ENCODE results near the gene DRC1.

Gene DRC1

DNA sequence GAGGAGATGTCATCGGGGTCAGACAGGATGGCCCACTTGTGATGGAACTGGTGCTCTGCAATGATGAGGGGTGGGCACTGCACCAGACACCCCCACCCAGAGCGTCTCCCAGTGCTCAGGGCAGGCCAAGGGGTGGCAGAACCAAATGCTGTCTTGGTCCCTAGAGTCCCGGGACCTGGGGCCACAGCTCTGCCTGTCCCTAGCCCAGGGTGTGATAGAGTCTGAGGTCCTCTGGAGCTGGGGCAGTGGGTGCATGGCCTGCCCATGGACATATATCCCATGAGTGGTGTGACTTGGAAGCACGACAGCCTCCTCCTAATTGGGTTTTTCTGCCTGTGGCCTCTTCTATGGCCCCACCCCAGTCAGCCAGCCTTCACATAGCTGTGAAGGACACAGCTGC is 82.9 kb downstream of the DRC1 start:
- intact Hi-C loops (cut with micrococcal nuclease): no loop called here
- no peaks in the 10 kb centered on the region for H3K9me3 Mint-ChIP-seq
- no peak overlapping the region for H3K4me3 Mint-ChIP-seq
- H3K27me3 Mint-ChIP-seq: no peaks in the 10 kb centered on the region
- no peaks in the 10 kb centered on the region for H3K4me1 Mint-ChIP-seq (ENCODE audit: low read depth)
- H3K36me3 Mint-ChIP-seq (ENCODE audit: low read depth): no peaks in the 10 kb centered on the region
- no peak overlapping the region for H3K27ac Mint-ChIP-seq

DNA sequence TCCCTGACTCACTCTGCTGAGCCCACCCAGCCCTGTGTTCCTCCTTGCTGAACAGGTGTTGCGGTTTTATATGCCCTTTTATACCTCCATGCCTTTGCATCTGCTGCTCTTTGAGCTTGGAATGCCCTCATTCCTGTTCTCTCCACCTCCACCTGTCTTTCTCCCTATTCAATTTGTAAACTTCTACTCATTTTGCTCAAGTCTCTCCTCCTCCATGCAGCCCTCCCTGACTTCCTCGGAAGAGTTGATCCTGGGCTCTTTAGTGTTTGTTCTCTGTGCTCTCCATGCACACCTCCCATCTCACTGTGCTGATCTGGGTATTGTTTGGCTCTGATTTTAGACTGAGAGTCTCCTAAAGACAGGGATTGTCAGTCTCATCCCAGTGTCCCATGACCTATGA is 83.4 kb downstream of the DRC1 start:
- Mint-ChIP-seq H3K4me1 (ENCODE audit: low read depth) (no peaks in the 10 kb centered on the region), H3K27me3 (no peaks in the 10 kb centered on the region)
- intact Hi-C loops (cut with micrococcal nuclease): no loop called here

DNA sequence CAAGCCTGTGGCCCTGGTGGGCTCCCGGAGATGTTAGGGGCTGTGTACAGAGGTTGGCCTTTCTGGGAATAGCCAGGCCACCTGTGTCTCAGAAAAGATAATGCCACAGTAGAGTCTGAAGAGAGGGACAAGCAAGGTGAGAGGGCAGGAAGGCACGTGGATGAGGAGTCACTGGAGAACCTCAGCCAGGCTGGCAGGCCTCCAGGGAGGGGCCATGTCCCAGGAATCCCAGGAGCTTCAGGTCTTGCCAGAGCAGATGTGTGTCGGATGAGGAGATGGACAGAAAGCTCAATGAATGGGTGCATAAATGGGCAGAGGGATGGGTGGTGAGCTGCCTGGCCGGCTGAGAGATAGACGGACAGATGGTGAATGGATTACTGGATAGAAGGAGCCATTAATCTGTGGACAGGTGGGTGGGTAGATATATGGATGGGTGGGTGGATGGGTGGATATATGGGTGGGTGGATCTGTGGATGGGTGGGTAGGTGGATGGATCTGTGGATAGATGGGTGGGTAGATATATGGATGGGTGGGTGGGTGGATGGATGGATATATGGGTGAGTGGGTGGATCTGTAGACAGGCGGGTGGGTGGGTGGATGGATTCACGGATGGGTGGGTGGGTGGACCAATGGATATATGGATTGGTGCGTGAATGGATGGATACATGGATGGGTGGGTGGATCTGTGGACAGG is 84.2 kb downstream of the DRC1 start:
- no peaks in the 10 kb centered on the region for H3K9me3 Mint-ChIP-seq
- no peak overlapping the region for H3K4me3 Mint-ChIP-seq
- no peaks in the 10 kb centered on the region for H3K36me3 Mint-ChIP-seq (ENCODE audit: low read depth)
- intact Hi-C loops (cut with micrococcal nuclease): no loop called here
- H3K27me3 Mint-ChIP-seq: no peaks in the 10 kb centered on the region
- no peak overlapping the region for H3K27ac Mint-ChIP-seq
- H3K4me1 Mint-ChIP-seq (ENCODE audit: low read depth): no peaks in the 10 kb centered on the region

More for the DNA sequence above, 83.4 kb downstream of the DRC1 start:
- no peak overlapping the region for H3K27ac Mint-ChIP-seq
- no peaks in the 10 kb centered on the region for H3K9me3 Mint-ChIP-seq
- no peak overlapping the region for H3K4me3 Mint-ChIP-seq
- H3K36me3 Mint-ChIP-seq (ENCODE audit: low read depth): no peaks in the 10 kb centered on the region

DNA sequence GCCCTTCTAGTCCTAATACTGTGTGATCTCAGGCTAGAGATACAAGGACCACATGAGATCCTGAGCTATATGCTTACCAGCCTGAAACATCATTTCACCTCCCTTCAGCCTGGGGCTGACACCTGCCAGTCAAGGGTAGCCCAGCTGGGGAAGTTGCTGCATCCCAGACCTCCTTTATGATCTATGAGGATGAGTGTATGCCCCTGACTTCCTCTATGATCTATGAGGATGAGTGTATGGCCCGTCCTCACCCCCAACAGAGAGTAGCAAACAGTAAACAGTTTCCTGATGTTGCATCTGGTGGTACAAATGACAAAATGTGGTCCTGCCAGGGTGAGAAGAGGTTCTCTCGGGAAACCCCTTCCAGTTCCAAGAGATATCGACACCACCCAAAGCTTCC is 85.1 kb downstream of the DRC1 start:
- no peak overlapping the region for H3K4me3 Mint-ChIP-seq
- intact Hi-C loops (cut with micrococcal nuclease): no loop called here
- H3K4me1 Mint-ChIP-seq (ENCODE audit: low read depth): no peaks in the 10 kb centered on the region
- H3K27ac Mint-ChIP-seq: no peak overlapping the region
- H3K36me3 Mint-ChIP-seq (ENCODE audit: low read depth): no peaks in the 10 kb centered on the region
- no peaks in the 10 kb centered on the region for H3K27me3 Mint-ChIP-seq
- no peaks in the 10 kb centered on the region for H3K9me3 Mint-ChIP-seq

DNA sequence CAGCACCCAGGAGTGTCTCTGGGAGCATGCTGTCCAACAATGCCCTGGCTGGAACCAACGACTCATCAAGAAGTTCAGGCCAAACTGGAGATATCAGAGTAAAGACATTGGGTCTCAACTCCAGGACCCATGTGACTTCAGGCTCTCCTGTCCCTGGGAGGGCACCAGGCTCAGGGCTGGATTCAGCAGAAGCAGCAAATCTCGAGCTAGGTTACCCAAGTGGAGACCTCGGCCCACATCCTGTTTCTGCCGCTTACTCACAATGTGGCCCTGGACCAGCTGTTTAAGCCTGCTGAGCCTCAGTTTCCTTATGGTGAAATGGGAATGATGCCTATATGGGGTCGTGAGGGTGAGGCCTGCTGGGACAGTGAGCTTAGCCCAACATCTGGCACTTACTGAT is 85.5 kb downstream of the DRC1 start:
- Mint-ChIP-seq H3K9me3 (no peaks in the 10 kb centered on the region), H3K27me3 (no peaks in the 10 kb centered on the region), H3K4me3 (no peak overlapping the region), H3K27ac (no peak overlapping the region), H3K4me1 (ENCODE audit: low read depth) (no peaks in the 10 kb centered on the region), H3K36me3 (ENCODE audit: low read depth) (no peaks in the 10 kb centered on the region)
- intact Hi-C loops (cut with micrococcal nuclease): no loop called here

DNA sequence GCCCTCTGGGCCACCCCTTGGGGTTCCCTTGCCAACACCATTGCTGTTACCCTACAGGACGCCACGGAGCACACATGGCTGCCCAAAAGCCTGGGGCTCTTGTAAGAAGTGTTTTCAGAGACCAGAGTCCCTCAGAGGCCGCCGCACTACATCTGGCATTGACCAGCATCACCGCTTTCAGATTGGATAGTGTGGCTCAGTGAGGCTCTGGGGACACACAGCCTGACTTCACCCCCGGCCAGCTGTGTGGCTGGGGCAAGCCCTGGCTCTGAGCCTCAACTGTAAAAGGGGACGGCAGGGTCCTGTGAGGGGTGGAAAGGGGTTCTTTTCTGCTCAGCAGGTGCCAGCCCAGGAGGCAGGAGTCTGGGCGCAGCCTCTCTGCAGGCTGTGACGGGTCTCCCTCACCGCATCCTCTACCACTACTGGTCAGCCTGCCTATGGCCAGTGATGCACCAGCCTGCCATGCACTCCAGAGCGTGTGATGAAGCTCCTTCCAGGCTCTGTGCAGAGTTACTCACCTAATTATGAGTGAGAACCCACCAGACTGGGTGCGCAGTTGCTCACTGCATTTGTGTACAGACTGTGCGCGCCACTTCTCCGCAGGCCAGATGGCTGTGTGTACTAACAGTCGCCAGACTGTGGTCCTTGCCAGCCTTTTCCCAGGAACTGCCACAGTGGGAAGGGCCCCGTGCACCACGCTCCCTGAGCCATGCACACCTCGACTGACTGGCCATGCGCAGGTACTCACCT is 86.9 kb downstream of the DRC1 start:
- Mint-ChIP-seq H3K27ac (no peak overlapping the region), H3K36me3 (ENCODE audit: low read depth) (no peaks in the 10 kb centered on the region), H3K27me3 (no peaks in the 10 kb centered on the region), H3K4me1 (ENCODE audit: low read depth) (no peaks in the 10 kb centered on the region), H3K4me3 (no peak overlapping the region), H3K9me3 (no peaks in the 10 kb centered on the region)
- intact Hi-C loops (cut with micrococcal nuclease): no loop called here

DNA sequence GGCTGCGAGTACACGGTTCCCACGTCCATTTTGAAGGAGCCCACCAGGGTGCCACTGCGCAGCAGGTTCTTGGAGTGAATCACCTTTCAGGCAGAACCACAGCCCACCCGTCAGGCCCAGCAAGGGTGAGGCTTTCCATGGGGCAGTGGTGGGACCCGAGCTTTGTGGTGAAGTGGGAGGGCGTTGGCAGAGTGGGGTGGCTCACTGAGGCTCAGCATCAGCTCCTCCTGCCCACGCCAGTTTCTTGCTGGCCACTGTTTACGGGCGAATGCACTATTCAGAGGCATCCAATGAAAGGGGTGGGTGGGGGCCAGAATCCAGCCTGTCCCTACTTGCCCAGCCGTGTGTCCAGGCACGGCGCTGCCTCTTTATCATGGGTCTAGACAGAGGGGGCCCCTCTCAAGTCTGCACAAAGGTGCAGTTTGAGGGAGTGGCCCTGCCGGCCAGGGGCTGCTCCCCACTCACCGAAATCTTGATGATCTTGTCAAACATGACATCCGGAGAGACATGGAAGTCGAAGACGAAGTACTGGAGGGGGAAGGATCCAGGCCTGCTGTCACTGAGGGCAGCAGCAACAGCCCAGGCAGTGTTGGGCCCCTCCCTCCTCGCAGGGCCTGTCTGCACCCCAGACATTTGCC is 87.6 kb downstream of the DRC1 start:
- no peaks in the 10 kb centered on the region for H3K27me3 Mint-ChIP-seq
- H3K27ac Mint-ChIP-seq: no peak overlapping the region
- H3K9me3 Mint-ChIP-seq: no peaks in the 10 kb centered on the region
- intact Hi-C loops (cut with micrococcal nuclease): no loop called here
- H3K4me1 Mint-ChIP-seq (ENCODE audit: low read depth): no peaks in the 10 kb centered on the region
- no peaks in the 10 kb centered on the region for H3K36me3 Mint-ChIP-seq (ENCODE audit: low read depth)
- H3K4me3 Mint-ChIP-seq: no peak overlapping the region

DNA sequence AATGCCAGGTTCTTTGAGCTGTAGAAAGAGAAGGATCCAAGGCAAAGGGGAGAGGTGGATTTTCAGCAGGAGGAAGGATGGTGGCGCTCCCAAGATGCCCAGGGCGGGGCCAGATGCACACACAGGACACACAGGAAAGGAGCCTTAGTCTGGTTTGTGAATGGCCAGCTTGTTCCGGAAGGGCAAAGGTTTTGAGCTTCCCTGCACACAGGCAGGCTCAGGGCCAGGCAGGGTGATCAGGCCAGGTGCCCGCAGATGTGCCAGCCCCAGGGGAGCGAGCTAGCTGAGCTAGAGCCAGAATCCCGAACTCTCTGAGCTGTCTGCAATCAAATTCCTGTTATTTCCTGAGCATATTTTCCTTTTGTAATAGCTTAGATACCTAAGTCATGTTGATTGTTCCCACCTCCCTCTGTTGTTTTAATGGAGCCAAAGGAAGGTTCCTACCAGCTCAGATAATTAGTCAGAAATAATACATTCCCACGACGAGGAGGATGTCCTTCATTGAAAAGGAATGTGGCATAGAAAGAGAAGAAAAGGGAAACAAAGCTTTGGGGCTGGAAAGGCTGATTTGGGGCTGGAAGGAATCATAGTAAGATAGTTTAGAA is 89.9 kb downstream of the DRC1 start:
- Mint-ChIP-seq H3K27ac (no peak overlapping the region), H3K4me1 (ENCODE audit: low read depth) (no peaks in the 10 kb centered on the region), H3K4me3 (no peak overlapping the region), H3K36me3 (ENCODE audit: low read depth) (no peaks in the 10 kb centered on the region), H3K9me3 (no peaks in the 10 kb centered on the region), H3K27me3 (no peaks in the 10 kb centered on the region)
- intact Hi-C loops (cut with micrococcal nuclease): no loop called here

DNA sequence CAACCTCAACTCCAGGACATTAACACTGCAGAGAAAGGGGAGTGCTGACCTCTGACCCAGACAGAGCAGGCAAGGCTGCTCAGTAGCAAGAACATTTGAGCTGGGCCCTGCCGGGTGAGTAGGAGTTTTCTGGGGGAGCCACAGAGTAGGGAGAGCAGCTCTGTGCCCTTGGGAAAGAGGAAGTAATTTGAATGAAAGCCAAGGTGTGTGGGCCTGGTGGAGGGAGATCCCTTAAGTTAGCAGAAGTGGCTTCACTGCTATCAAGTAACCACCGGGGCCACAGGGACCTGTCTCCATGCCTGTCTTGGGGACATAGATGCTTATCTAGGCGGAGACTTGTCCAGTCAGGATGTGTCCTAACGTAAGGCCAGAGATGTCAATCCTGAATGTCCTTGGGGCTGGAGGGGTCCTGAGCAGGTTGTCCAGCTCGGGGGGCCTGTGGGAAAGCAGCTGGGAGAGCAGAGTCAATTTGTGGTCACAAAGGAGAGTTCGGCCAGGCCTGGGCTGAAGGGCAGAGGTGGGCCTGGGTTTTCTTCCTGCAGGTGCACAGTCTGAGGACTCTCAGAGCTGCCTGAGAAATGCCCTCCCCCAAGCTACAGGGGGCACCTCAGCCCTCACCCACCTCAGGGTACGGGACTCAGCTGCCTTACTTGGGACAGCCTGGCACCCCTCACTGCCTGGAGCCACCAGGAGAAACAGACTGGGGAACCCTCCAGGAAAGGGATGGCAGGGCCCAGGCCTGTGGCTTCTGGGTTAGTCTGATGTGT is 91.2 kb downstream of the DRC1 start:
- H3K27ac Mint-ChIP-seq: no peak overlapping the region
- intact Hi-C loops (cut with micrococcal nuclease): no loop called here

DNA sequence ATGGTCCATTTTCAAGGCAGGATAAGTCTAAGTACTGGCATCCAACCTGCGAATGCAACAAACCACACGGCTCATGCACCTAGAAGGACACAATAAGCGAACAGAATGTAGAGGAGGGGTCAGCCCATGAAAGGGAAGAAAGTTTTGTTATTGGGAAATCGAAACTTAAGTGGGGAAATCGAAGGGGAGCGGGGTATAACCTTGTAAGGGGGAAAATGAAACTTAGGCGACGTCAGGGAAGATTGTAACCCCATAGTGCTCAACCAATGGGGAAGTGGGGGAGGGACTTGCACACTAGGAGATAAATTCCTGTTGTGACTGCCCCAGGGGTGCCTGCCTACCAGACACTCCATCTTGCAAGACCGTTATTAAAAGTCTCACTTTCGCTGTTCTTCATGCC is 91.8 kb downstream of the DRC1 start:
- H3K9me3 Mint-ChIP-seq: no peaks in the 10 kb centered on the region
- H3K27me3 Mint-ChIP-seq: peaks cover 4% of the 10 kb centered on the region
- H3K27ac Mint-ChIP-seq: no peak overlapping the region
- no peaks in the 10 kb centered on the region for H3K4me1 Mint-ChIP-seq (ENCODE audit: low read depth)
- H3K36me3 Mint-ChIP-seq (ENCODE audit: low read depth): no peaks in the 10 kb centered on the region
- H3K4me3 Mint-ChIP-seq: no peak overlapping the region
- intact Hi-C loops (cut with micrococcal nuclease): no loop called here

More for the DNA sequence above, 91.2 kb downstream of the DRC1 start:
- H3K9me3 Mint-ChIP-seq: no peaks in the 10 kb centered on the region
- no peaks in the 10 kb centered on the region for H3K36me3 Mint-ChIP-seq (ENCODE audit: low read depth)
- H3K27me3 Mint-ChIP-seq: peaks cover 2% of the 10 kb centered on the region
- H3K4me1 Mint-ChIP-seq (ENCODE audit: low read depth): no peaks in the 10 kb centered on the region
- H3K4me3 Mint-ChIP-seq: no peak overlapping the region

DNA sequence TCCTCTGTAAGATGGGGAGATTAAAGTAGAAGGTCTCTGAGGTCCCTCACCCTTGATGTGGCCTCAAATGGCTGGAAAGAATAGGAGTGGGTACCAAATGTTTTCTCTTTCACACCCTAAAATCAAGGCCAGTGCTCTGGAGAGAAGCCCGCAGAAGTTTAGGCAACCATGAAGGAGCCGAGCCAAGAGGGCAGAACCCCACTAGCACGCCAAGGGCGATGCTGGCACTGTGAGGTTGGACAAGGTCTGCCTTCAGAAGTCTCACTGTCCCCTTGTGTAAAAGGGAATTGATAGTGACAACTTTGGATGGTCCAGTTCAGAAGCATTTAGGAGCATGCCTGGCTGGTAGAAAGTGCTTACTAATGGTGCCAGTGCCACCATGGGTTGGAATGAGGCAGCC is 92.5 kb downstream of the DRC1 start:
- intact Hi-C loops (cut with micrococcal nuclease): no loop called here
- no peak overlapping the region for H3K27ac Mint-ChIP-seq
- H3K36me3 Mint-ChIP-seq (ENCODE audit: low read depth): no peaks in the 10 kb centered on the region
- H3K4me1 Mint-ChIP-seq (ENCODE audit: low read depth): no peaks in the 10 kb centered on the region
- H3K9me3 Mint-ChIP-seq: no peaks in the 10 kb centered on the region
- H3K4me3 Mint-ChIP-seq: no peak overlapping the region
- H3K27me3 Mint-ChIP-seq: peaks cover 7% of the 10 kb centered on the region

DNA sequence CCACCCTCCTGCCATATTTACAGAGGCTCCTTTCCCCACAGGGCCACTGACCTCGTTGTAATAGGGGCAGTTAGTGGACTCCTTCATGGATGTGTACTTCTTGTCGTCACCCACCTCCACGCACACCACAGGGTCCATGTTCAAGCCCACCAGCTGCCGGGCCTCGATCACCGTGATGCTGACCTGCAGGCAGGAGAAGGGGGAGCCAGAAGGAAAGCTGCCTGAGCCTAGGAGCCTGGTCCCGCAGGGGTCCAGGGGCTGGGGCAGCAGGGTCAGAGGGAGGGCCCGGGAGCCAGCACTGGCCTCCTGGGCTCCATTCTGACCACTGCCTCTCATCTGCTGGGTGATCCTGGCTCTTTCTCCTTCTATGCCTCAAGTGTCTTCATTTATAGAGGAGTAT is 93.2 kb downstream of the DRC1 start:
- Mint-ChIP-seq H3K27ac (no peak overlapping the region), H3K36me3 (ENCODE audit: low read depth) (no peaks in the 10 kb centered on the region), H3K9me3 (no peaks in the 10 kb centered on the region), H3K27me3 (peaks cover 7% of the 10 kb centered on the region), H3K4me3 (no peak overlapping the region), H3K4me1 (ENCODE audit: low read depth) (no peaks in the 10 kb centered on the region)
- intact Hi-C loops (cut with micrococcal nuclease): no loop called here

DNA sequence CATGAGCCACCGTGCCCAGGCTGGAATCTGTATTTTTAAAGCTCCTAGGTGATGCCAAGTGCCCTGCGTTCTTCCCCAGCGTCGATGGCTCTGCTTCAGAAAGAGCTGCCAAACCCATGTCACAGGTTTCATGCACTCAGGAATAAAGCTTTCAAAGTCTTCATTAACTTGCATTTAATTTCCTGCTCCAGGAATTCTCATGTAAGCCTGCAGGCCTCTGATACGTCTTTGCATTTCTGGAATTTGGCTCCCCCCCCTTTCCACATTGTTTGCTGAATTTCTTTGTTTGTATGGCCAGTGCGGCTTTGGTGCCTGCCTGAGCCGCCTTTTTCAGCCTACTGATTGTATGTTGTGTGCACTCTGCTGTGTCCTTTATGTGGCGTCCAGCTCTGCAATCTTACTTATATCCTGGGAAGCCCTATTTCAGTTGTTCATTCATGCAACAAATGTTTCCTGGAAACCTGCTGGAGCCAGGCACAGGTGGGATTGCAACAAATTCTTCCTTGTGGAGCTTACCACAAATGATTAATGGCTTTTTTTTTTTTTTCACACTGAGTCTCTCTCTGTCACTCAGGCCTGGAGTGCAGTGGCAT is 94.1 kb downstream of the DRC1 start:
- no peaks in the 10 kb centered on the region for H3K4me1 Mint-ChIP-seq (ENCODE audit: low read depth)
- no peak overlapping the region for H3K4me3 Mint-ChIP-seq
- intact Hi-C loops (cut with micrococcal nuclease): no loop called here
- no peaks in the 10 kb centered on the region for H3K9me3 Mint-ChIP-seq
- H3K36me3 Mint-ChIP-seq (ENCODE audit: low read depth): no peaks in the 10 kb centered on the region
- H3K27me3 Mint-ChIP-seq: peaks cover 7% of the 10 kb centered on the region
- H3K27ac Mint-ChIP-seq: no peak overlapping the region
